PC-3 (cell line): ENCODE results near the gene LINGO1.

ENCODE experiments used
- CTCF ChIP-seq: fragments of 300-600 bp; sonication (generic); conservative IDR thresholded peaks from 2 replicates; pipeline ENCODE4 v1.5.1; 2017; ENCODE audit warnings: antibody characterized with exemption, low read depth, mild to moderate bottlenecking, low read length
- EZH2 ChIP-seq: fragments of 300-600 bp; sonication (generic); IDR thresholded peaks from one replicate; pipeline ENCODE4 v1.6.1; 2017; ENCODE audit warnings: antibody characterized with exemption, mild to moderate bottlenecking, low read length; ENCODE audit not compliant: unreplicated experiment

- TF ChIP-seq CTCF (no peak), EZH2 (no peak)
Measured at GRCh38 chr15:77609558-77609957, 23.2 kb downstream of the LINGO1 start.
